HG02885 (cell line): ENCODE data around the gene MAGI2.

Experiments used
- ATAC-seq: cut with Tn5 transposase; IDR thresholded peaks from one replicate; pipeline ENCODE4 v1.9.1; 2021; ENCODE audit warnings: mild to moderate bottlenecking; ENCODE audit not compliant: unreplicated experiment, poor library complexity

The MAGI2 gene

GRCh38 chr7:78479348-78479747 lies 974.1 kb downstream of the MAGI2 start:
- no peak for ATAC-seq

DNA sequence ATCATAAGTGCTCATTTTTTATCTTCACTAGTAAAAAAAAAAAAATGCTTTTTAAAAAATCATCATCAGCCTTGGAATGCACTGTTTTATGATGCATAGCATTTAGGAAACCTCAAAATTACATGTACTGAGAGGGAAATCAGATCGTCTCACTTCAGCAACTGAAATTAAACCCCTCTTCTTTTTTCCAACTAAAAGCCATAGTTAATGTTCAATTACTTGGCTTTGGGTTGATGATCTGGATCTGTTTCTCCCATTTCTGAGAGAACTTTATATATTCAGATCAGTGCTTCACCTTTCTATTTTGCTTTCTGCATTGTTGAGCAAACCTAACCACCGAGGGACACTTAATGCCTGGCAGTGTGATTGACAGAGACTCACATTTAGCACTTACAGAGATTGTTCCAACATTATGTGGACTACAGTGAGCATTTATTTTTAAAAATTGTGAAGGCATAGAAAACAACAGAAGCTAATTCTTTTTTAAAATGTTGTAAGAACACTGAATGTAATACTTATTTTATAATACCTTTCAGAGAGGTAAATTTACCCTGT lies 976.5 kb downstream of the MAGI2 start:
- no peak for ATAC-seq

GRCh38 chr7:78473571-78474301 lies 979.7 kb downstream of the MAGI2 start:
- ATAC-seq, result no peak

- no peak for ATAC-seq
Measured at GRCh38 chr7:78473021-78473420, 980.4 kb downstream of the MAGI2 start.

GRCh38 chr7:78472519-78472918 lies 980.9 kb downstream of the MAGI2 start:
- no peak for ATAC-seq

GRCh38 chr7:78465894-78466293 lies 987.6 kb downstream of the MAGI2 start:
- no peak for ATAC-seq

DNA sequence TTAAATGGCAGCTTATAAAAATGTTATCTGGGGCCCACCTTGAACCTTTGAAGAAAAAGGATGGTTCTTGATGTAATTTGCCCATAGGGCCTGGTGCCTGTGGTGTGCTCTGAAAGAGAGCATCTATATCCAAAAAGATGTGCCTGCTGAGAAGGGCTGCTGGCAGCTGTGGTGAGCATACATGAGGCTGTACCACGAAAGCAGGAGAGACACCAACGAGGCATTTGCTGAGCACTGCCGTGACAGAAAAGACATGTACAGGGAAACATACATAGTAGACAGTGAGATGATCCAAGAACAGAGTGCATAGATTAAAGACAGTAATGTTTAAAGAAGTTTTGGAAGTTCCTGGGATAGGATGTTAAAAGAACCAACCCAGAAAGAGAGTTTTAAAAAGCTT lies 990.4 kb downstream of the MAGI2 start:
- no peak for ATAC-seq

GRCh38 chr7:78450706-78451105 lies 1002.8 kb downstream of the MAGI2 start:
- ATAC-seq, result no peak

- ATAC-seq, result no peak
Measured at GRCh38 chr7:78448911-78449310, 1004.6 kb downstream of the MAGI2 start.

DNA sequence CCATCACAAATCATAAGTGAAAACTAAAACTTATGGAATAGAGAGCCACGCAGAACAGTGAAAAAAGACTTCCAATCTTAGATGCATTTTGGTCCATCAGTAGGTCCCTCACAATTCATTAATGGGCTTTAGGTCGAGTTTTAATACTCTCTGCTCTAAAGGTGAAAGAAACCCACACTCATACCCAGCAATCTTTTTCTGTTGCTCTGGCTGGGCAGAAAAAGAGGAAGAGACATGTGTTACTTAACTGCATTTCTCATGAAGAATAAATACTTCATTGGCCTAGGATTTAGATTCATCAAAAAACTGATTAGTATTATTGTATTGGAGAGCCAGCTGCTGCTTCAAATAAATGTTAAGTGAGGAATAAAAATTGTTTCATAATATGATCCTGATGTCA lies 1009.2 kb downstream of the MAGI2 start:
- ATAC-seq, result no peak

DNA sequence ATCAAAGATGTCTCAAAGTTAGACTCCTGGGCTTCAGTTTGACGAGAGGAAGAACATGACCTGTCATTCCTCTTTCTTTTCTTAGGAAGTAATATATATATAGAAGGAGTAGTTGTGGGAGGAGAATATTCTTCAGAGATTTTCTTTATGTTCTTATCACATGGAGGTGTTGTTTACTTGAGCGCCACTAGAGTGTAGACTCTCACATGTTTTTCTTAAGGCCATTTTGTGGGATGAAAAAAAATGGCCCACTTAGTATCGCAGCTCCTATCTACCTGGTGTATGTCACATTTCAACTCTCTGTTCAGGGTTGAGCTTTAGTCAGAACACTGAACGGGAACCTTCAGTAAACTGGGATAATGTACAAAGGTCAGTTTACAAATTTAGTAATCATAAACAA lies 1009.7 kb downstream of the MAGI2 start:
- no peak for ATAC-seq

DNA sequence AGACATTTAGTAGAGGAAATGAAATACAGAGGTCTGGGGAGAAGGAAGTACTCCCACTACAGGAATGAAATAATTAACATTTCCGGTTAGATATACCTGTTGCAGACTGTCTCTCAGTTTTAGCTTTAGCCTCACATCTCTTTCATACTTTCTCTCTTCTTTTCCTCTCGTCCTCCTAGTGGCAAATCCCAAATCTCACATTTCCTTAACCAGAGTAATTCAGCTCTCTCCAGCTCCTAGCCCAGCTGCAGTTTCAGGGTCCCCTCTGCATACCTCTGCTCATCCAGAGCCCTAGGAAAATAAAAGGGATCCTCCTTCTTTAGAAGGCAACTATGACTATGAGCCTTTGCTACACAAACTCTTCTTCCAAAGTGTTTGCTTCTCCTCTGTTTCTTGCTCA lies 1011.7 kb downstream of the MAGI2 start:
- ATAC-seq, result no peak

DNA sequence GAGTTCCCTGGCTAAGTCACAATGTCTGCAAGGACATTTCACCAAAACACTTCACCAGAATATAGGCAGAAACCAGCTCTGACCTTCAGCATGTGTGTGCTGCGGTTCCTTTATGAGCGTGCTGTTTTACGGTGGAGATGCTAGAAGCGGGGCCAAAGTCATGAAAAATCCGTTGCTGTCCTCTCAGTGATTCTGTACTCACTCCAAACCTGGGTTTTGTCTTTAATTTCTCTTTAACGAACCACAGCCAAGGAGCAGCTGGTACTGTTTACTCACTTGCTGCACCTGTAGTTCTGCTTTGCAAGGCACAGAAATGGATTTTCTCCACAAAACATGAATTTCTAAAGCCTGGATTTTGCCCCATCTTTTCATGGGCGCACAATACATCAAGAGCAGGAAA lies 1015.0 kb downstream of the MAGI2 start:
- ATAC-seq, result no peak

DNA sequence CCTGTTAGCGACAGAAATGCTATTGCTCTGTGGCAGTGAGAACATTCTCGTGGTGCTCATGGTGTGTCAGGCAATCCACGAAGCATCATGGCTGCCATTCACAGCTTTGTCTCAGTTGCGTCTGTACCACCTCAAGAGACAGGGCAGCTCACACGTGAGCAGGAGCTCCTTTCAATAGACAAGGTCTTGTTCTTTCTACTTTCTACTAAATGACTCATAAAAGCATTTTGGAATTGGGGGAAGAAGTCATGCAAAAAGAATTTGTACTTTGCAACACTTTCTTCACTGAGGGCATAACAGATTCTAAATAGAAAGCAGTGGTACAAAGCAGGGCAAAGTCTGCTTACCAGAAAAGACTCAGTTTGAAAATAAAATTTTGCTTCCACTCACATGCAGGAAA lies 1016.3 kb downstream of the MAGI2 start:
- no peak for ATAC-seq

DNA sequence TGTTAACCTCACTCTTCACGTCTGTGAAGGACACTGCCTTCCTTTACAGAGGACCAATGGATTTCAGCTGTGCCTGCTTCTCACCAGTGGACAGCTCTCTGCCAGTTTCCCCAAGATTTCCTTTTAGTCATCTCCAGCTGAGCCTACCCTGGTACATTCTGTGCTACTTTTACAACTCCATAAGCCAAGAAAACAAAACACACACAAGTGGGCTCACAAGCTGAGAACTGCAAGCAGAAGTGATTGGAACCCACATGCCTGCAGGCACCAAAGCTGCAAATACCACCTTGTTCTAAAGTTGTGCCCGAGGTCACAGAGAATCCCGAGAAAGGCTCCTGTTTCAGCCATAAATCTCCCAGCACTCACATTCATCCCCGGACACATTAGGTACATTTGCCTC lies 1018.1 kb downstream of the MAGI2 start:
- ATAC-seq, result no peak

GRCh38 chr7:78434281-78434680 lies 1019.2 kb downstream of the MAGI2 start:
- ATAC-seq, result no peak

DNA sequence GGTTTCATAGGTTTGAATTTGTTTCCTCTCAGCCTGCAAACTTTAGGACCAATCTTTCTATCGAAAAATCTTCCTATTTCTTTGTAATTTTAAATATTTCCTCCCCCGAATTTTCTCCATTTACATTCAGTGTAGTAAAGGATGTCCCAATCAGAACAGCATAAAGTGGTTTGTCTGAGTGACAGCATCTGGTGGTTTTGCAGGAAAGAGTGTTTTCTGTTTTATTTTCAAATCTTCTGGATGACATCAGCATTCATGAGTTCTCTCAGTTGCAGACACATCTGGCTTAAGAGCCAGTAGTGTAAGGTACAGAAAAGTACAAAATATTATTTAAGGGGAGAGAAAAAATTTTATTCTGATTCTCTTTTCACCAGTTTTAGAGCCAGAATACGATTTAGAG lies 1020.0 kb downstream of the MAGI2 start:
- no peak for ATAC-seq

GRCh38 chr7:78429878-78430277 lies 1023.6 kb downstream of the MAGI2 start:
- no peak for ATAC-seq

DNA sequence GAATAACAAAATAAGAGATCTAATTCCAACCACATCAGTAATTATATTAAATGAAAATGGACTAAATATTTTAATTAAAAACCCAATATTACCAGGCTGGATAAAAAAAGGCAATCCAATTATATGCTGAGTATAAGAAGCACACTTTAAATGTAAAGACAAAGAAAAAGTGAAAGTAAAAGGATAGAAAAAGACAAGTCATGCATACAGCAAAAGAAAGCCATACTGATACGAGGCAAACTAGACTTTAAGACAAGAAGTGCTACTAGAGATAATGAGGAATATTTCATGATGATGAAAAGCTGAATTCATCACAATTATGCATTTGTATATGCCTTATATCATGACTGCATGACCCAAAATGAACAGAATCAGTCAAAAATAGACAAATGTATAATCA lies 1026.3 kb downstream of the MAGI2 start:
- ATAC-seq, result no peak

DNA sequence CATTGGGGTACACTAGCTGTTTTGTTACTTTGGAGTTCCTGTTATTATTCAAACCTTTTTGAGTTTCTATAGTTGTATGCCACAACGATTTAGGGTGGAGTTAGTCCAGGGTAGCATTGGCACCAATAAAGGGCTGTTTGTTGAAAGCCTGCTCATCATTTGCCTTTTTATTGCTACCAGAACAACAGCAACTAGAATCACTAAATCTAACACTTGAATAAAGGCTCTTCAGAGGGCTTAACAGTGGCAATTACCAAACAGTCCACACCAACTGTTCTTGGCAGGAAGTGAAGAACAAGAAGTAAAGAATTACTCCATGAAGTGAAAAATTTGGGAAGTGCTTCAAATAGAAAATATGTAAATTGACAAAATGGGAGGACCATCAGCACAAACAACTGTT lies 1033.5 kb downstream of the MAGI2 start:
- ATAC-seq, result no peak

DNA sequence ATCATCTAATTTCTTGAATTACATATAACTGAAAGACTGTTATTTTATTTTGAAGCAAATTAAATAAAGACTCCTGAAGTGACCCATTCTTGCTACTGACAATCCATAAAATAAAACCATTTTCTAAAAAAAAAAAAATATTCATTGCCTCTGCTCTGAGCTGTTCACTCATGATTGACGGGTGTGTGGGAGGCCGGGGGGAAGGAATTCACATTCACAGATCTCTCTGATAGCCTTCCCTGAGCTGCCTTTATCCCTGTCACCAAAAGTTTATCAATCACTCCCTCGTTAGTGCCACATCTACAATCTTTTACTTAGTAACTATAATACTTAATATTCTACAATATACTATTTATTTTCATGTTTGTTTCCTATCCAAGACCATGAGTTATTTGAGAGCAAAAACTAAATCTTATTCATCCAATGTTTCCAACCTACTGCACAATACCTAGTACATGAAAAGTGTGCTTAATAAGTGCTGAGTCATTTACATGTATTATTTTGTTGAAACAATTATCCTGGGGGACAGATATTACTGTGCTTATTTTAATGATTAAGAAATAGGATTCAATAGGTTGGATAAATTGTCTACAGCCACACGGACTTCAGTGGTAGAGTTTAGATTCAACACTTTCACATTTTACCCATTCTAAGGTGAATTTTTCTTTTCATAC lies 1036.2 kb downstream of the MAGI2 start:
- ATAC-seq, result no peak

DNA sequence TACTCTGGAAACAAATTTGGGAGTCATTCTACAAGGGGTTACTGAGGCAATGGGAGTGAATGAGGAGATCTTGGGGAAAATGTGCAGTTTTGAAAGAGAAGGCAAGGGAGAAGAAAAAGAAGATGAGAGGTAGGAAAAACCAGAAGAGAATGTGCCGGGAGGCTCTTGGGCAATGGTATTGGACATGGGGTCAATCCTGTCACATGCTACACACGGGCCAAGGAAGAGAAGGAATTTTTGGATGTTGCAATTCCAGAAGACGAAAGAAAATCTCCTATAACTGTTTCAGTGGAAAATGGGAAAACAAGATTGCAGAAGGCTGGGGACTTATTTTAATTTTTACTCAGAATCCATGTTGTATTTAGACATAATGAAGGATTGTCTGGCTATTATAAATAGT lies 1039.9 kb downstream of the MAGI2 start:
- ATAC-seq, result no peak
